ENCODE measurements around the gene POU2F3.

The POU2F3 gene

DNA sequence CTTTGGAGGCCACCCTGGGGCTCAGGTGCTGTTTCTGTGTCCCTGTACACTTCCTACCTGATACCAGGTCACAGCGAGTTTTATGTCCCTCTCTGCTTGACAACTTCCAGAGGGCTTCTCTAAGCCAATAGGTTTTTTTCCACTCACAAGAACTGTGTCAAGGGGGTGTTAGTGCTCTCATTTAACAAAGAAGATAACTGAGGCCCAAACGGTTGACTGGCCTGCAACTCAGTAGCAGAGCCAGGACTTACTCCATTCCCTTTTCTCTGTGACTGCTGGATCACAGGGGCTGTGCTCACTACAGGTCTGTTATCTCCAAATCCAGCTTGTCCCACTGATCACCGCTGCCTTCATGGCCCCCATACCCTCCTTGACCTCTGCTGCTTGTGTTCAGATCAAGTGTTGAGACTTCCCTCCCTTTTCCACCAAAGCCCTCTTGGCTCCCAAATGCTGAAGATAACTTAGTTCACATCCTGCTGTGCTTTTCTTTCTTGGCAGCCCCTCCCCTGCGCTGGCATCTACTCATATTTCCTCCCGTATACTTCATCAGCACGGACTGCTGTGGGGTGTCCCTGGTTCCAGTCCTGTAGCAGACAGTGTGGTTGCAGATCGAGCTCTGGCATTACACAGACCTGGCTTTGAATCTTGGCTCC is 41.3 kb downstream of the POU2F3 start:
- no peak for DNase-seq (ENCODE audit: low read depth in 4 of 4, low spot score in 1 of 4)

DNA sequence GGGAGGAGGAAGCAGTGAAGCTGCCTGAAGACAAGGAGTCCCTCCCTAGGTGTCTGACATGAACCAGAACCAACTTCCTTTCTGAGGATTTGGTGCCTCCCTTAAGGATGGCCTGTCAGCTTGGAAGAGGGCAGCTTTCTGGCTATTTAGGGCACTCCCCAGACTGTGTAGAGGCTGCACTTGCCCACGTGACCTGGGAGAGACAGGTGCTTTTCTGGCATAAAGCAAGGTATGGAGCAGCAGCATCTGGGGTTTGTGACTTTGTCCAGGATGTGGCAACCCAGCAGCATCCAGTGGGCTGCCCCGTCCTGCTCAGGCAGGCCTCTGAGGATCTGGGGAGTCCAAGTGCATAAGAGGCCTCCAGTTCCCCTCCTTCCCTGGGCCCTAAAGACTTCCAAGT is 43.2 kb downstream of the POU2F3 start:
- no peak for DNase-seq (ENCODE audit: low read depth in 4 of 4, low spot score in 1 of 4)

GRCh38 chr11:120284272-120284671 is 44.3 kb downstream of the POU2F3 start:
- no peak for DNase-seq (ENCODE audit: low read depth in 4 of 4, low spot score in 1 of 4)

DNA sequence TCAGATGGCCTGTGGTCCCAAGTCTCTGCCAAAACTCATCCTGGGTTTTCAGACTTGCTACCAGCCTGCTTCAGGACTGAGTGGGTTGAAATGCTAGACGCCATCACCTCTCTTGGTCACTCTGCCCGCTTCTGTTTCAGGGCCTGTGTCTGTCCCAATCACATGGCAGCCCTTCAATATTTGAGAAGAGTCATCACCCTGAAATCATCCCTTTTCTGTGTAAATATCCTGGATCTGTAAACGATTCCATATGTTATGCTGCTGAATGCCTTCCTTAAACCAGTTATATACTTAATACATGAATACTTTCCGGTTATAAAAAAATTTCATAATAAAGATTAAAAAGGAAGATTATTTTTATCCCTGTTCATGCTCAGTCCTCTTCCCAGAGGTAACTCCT is 45.3 kb downstream of the POU2F3 start:
- no peak for DNase-seq (ENCODE audit: low read depth in 4 of 4, low spot score in 1 of 4)

- no peak for DNase-seq (ENCODE audit: low read depth in 4 of 4, low spot score in 1 of 4)
Measured at GRCh38 chr11:120288021-120288420, 48.1 kb downstream of the POU2F3 start.

DNA sequence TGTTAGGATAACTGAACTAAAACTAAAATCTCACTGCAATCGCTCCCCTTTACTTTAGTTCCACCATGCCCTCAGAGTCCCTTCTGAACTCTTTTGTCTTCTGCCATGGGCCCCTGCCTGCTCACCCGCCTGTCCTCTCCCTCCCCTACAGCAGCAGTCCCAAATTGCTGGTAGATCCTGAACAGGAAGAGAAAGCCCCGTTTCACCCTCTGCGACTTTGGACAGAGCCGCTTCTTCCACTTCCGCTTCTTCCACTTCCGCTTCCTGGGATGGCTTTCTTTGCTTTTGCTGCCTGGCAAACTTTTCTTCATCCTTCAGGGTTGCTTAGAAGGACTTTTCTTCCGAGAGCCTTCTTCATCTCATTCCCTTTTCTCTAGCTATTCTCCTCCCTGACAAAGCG is 49.5 kb downstream of the POU2F3 start:
- no peak for DNase-seq (ENCODE audit: low read depth in 4 of 4, low spot score in 1 of 4)

GRCh38 chr11:120290956-120291355 is 51.0 kb downstream of the POU2F3 start:
- DNase-seq (ENCODE audit: low read depth in 4 of 4, low spot score in 1 of 4): no peak

- DNase-seq (ENCODE audit: low read depth in 4 of 4, low spot score in 1 of 4): no peak
Measured at GRCh38 chr11:120293038-120293800, 53.3 kb downstream of the POU2F3 start.

DNA sequence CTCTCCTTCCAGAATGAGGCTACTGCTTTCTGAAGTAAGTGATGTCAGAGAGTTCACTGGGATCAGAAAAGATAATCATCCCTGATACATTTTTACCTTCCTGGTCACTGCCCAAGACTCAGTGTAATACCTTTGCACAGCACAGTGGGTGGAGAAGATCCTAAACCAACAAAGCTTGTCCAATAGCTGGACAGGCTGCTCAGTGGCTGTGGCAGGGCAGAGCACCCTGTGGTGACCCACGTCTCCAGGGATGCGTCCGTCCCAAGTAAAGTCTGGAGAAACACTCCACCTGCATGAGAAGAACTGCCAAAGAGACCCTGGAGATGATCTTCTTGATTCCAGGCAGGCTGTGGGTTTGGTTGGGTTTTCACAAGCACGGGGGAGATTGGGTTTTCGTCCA is 54.2 kb downstream of the POU2F3 start:
- no peak for DNase-seq (ENCODE audit: low read depth in 4 of 4, low spot score in 1 of 4)

DNA sequence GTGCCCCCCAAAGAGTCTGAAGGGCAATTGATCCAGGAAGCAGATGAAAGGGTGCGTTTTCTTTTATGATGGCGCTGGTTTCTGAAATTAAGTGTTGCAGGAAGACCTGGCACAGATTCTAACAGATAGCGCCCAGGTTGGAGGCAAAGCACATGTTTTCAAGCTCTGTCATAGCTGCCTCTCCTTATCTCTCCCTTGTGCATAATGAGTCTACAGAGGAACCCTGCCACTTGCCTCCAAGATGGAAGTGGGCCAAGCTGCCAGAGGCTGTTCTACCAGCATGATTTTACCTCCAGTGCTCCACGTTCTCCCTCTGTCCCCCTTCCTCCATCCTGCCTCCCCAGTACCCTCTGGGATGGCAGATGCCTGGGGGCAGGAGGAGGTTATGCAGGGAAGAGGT is 55.2 kb downstream of the POU2F3 start:
- DNase-seq (ENCODE audit: low read depth in 4 of 4, low spot score in 1 of 4): no peak

DNA sequence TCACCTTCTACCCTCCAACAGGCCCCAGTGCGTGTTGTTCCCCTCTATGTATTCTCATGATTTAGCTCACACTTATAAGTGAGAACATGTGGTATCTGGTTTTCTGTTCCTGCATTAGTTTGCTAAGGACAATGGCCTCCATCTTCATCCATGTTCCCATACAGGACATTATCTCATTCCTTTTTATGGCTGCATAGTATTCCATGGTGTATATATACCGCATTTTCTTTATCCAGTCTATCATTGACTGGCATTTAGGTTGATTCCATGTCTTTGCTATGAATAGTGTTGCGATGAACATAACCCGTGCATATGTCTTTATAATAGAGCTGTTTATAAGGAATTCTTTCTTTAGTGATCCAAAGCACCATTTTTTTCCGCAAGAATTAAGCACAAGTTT is 56.6 kb downstream of the POU2F3 start:
- DNase-seq (ENCODE audit: low read depth in 4 of 4, low spot score in 1 of 4): no peak

DNA sequence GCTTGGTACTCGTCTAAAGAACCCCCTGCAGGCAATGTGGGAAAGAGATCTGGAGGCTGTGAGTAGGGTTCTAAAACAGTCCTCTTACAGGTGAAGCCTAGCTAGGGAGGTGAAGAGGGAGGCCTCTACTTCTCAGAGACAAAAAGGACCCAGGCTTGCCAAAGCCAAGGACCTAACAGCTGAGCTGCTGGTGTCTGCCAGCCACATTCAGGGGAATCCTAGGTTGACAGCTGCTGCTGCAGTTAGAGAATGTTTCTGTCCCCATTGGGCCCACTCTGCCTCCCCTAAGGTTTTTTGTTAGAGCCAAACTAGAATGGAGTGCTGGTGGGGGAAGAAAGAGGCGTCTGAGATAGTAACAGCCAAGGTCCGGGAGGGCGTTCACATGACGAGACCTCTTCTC is 58.5 kb downstream of the POU2F3 start:
- DNase-seq (ENCODE audit: low read depth in 4 of 4, low spot score in 1 of 4): no peak

DNA sequence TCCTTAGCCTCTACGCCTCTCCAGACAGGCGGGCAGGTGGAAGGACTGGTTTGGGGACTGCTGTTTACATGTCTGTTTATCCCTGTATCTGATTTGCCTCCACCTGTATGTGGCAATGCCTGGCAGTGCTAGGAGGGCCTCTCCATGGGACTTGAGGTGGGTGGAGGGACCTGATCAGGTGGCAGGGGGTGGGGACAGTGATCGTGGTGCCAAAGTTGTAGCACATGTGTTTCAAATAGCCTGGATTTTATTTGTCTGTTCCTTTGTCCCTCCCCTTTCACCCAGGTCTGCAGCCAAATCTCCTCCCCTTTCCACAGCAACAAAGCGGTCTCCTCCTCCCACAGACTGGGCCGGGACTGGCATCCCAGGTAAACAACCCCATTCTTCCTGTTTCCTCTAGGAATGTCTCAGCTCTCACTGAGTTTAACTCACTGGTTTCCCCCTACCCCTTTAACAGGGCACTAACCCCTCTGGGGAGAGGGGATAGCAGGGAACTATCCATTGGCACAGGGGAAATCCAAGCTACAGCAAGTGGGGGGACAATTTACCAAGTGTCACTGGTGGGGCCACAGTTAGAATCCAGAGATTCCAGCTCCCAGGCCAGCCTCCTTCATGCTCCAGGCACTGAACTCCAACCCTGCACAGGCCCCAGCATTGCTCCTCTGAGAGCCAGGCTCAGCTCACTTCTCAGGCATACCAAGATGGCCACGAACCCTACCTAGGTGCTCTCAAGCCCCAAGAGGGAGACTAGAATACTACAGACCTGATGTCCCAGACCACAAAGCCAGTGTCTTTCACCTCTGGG is 62.3 kb downstream of the POU2F3 start:
- no peak for DNase-seq (ENCODE audit: low read depth in 4 of 4, low spot score in 1 of 4)

- DNase-seq (ENCODE audit: low read depth in 4 of 4, low spot score in 1 of 4): peak; percentile 23 to 46 (median 32)
Measured at GRCh38 chr11:120303004-120303637, 63.2 kb downstream of the POU2F3 start.

GRCh38 chr11:120304526-120304925 is 64.6 kb downstream of the POU2F3 start:
- DNase-seq (ENCODE audit: low read depth in 4 of 4, low spot score in 1 of 4): no peak

DNA sequence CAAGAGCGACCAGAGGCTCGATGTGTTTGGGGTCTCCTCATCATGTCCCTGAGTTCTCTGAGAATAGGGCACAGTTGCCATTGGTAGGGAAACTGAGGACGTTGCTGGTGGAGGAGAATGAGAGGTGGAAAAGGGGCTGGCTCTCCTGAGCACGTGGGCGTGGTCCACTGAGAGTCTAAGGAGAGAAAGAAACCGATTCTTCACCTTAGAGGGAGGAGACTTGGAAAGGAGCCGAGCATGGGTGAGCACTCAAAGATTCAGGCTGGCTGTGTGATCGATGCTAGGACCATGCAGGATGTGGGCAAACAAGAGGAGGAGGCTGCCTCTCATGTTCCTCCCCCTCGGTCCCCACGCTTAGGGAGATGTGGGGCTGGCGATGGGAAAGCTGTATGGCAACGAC is 65.3 kb downstream of the POU2F3 start:
- DNase-seq (ENCODE audit: low read depth in 4 of 4, low spot score in 1 of 4): no peak

- no peak for DNase-seq (ENCODE audit: low read depth in 4 of 4, low spot score in 1 of 4)
Measured at GRCh38 chr11:120306519-120307242, 66.7 kb downstream of the POU2F3 start.

DNA sequence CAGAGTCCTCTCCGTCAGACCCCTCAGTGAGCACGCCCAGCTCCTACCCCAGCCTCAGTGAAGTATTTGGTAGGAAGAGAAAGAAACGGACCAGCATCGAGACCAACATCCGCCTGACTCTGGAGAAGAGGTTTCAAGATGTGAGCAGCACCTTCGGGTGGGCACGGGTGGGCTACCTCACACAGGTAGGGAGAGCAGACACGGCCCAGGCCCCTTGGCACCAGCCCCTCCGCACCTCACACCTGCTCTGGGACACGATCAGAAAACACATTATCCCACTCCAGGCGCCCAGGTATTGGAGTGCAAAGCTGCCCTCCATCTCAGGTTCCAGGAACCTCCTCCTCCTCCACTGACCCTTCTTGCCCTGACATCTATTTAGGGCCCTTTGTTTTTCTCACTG is 67.5 kb downstream of the POU2F3 start:
- no peak for DNase-seq (ENCODE audit: low read depth in 4 of 4, low spot score in 1 of 4)

DNA sequence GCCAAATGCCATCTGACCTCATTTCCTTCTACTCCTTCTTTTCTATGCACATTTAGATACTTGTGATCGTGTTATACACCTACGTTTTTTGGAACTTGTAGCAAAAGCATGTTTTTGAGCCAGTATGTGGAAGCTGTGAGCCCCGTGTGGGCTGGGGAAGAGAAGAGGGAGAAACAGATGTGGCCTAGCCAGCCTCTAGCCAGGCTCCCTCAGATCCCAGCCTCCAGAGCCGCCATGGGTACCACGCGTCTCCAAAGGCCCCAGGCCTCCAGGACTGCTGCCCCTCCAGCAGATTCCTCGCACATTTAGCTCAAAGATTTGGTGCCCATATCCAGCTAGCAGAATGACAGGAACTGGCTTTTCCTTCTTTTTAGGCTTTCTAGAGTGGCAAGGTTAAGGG is 68.1 kb downstream of the POU2F3 start:
- DNase-seq (ENCODE audit: low read depth in 4 of 4, low spot score in 1 of 4): no peak

DNA sequence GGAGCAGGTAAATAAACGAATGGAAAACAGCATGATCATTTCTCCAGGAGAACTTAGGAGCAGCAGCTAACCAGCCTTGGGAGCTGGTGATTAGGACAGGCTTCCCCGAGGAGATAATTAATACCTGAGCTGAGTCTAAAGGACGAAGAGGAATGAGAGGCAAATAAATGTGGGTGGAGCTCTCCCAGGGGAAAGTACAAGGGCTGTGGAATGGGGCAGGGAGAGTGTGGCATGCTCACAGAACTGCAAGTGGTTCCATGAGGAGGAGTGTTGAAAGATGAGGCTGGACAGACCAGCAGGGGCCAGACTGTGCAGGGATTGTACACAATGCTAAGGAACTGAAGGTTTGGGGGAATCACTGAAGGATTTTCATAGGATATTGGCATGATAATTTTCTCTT is 70.9 kb downstream of the POU2F3 start:
- no peak for DNase-seq (ENCODE audit: low read depth in 4 of 4, low spot score in 1 of 4)

DNA sequence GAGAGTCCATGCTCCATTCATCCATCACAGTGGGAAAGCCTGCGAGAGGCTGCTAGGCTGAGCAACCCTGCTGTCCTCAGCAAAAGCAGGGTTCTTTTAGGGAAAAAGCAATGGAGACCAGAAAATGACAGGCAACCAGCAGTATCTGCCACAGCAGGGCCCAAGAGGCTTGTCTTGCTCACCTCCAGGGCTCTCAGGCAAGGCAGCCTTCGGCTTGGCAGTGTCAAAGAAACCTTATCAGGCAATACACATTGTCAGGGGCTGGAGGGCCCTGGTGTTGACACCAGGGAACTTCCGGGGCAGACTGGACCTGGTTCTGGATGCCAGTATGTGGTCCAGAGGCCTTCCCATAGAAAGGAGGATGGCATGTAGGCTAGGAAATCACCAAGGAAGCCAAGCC is 74.9 kb downstream of the POU2F3 start:
- no peak for DNase-seq (ENCODE audit: low read depth in 4 of 4, low spot score in 1 of 4)
